Liver (tissue), 9 donors: ENCODE measurements around the gene CPLX4. TPM values are rescaled to one million over a fixed set of nuclear protein-coding genes. Genes with fewer than 3 reads are reported as not detected.

ENCODE experiments used
- DNase-seq: peaks from one replicate; pipeline ENCODE4 v3.0.0-alpha.2; 2017; ENCODE audit warnings: low spot score
- H3K27ac ChIP-seq, 2 donors: one replicate each; pipeline ENCODE4 v1.7.0; 2013; ENCODE audit warnings: inconsistent platforms in 2 of 2, low read length in 2 of 2, control low read depth in 1 of 2, low read depth in 1 of 2, mild to moderate bottlenecking in 1 of 2
- H3K27me3 ChIP-seq, 4 donors: one replicate each; pipeline versions ENCODE4 v1.6.1 to v1.7.0; 2013; ENCODE audit warnings: low read length in 3 of 4, inconsistent platforms in 1 of 4, mild to moderate bottlenecking in 1 of 4, moderate library complexity in 1 of 4; ENCODE audit not compliant: control insufficient read depth in 4 of 4, insufficient read depth in 4 of 4
- H3K36me3 ChIP-seq, 4 donors: one replicate each; pipeline versions ENCODE4 v1.6.1 to v1.7.0; 2013; ENCODE audit warnings: low read length in 3 of 4, mild to moderate bottlenecking in 3 of 4, low read depth in 1 of 4, moderate library complexity in 1 of 4; ENCODE audit not compliant: control insufficient read depth in 4 of 4, insufficient read depth in 3 of 4
- H3K4me1 ChIP-seq, 4 donors: one replicate each; pipeline versions ENCODE4 v1.6.1 to v1.7.0; 2013; ENCODE audit warnings: low read length in 3 of 4, mild to moderate bottlenecking in 3 of 4, moderate library complexity in 1 of 4; ENCODE audit not compliant: control insufficient read depth in 4 of 4, insufficient read depth in 4 of 4
- H3K4me3 ChIP-seq, 3 donors: one replicate each; pipeline versions ENCODE4 v1.6.1 to v1.7.0; 2013; ENCODE audit warnings: low read length in 3 of 3, control low read depth in 1 of 3, low read depth in 1 of 3, mild to moderate bottlenecking in 1 of 3
- H3K9ac ChIP-seq, 2 donors: one replicate each; pipeline ENCODE4 v1.7.0; 2013; ENCODE audit warnings: low read length in 2 of 2, mild to moderate bottlenecking in 2 of 2, moderate library complexity in 2 of 2, control low read depth in 1 of 2, low read depth in 1 of 2
- H3K9me3 ChIP-seq, 4 donors: one replicate each; pipeline versions ENCODE4 v1.6.1 to v1.7.0; 2013; ENCODE audit warnings: low read length in 3 of 4; ENCODE audit not compliant: control insufficient read depth in 4 of 4
- ATF3 ChIP-seq: IDR thresholded peaks from 2 replicates; pipeline ENCODE4 v1.6.1; 2016; ENCODE audit warnings: antibody characterized with exemption
- CTCF ChIP-seq: fragments of 150-350 bp; IDR thresholded peaks from 2 replicates; pipeline ENCODE4 v1.5.1; 2017; ENCODE audit warnings: improper control_type of control experiment, low read depth, low read length; ENCODE audit not compliant: missing input control
- EGR1 ChIP-seq, 2 donors: IDR thresholded peaks; 2 replicates each; pipeline ENCODE4 v1.6.1; 2016 to 2018; ENCODE audit warnings: antibody characterized with exemption in 2 of 2, low read depth in 2 of 2
- FOXA1 ChIP-seq: IDR thresholded peaks from 2 replicates; pipeline ENCODE4 v1.6.1; 2016; ENCODE audit warnings: antibody characterized with exemption
- FOXA2 ChIP-seq: IDR thresholded peaks from 2 replicates; pipeline ENCODE4 v1.6.1; 2016; ENCODE audit warnings: antibody characterized with exemption
- GABPA ChIP-seq, 2 donors: IDR thresholded peaks in 1 of 2; conservative IDR thresholded peaks in 1 of 2; 2 replicates each; pipeline ENCODE4 v1.6.1; 2016; ENCODE audit warnings: antibody characterized with exemption in 2 of 2, mild to moderate bottlenecking in 1 of 2, moderate library complexity in 1 of 2
- HNF4A ChIP-seq, 2 donors: conservative IDR thresholded peaks; 2 replicates each; pipeline ENCODE4 v1.6.1; 2016; ENCODE audit warnings: antibody characterized with exemption in 2 of 2, mild to moderate bottlenecking in 2 of 2
- HNF4G ChIP-seq: IDR thresholded peaks from 2 replicates; pipeline ENCODE4 v1.6.1; 2016; ENCODE audit warnings: antibody characterized with exemption
- JUND ChIP-seq, 2 donors: IDR thresholded peaks; 2 replicates each; pipeline ENCODE4 v1.6.1; 2016; ENCODE audit warnings: antibody characterized with exemption in 2 of 2
- NR2F2 ChIP-seq: IDR thresholded peaks from 2 replicates; pipeline ENCODE4 v1.6.1; 2016; ENCODE audit warnings: antibody characterized with exemption
- RAD21 ChIP-seq, 2 donors: IDR thresholded peaks; 2 replicates each; pipeline ENCODE4 v1.6.1; 2016; ENCODE audit warnings: antibody characterized with exemption in 2 of 2, mild to moderate bottlenecking in 2 of 2
- REST ChIP-seq: IDR thresholded peaks from 2 replicates; pipeline ENCODE4 v1.6.1; 2016; ENCODE audit warnings: antibody characterized with exemption, mild to moderate bottlenecking
- RXRA ChIP-seq, 2 donors: IDR thresholded peaks; 2 replicates each; pipeline ENCODE4 v1.6.1; 2017 to 2018; ENCODE audit warnings: antibody characterized with exemption in 2 of 2, mild to moderate bottlenecking in 1 of 2
- SP1 ChIP-seq: IDR thresholded peaks from 2 replicates; pipeline ENCODE4 v1.6.1; 2018; ENCODE audit warnings: antibody characterized with exemption, mild to moderate bottlenecking
- TAF1 ChIP-seq: conservative IDR thresholded peaks from 2 replicates; pipeline ENCODE4 v1.6.1; 2016; ENCODE audit warnings: antibody characterized with exemption, mild to moderate bottlenecking
- YY1 ChIP-seq: IDR thresholded peaks from 2 replicates; pipeline ENCODE4 v1.6.1; 2016; ENCODE audit warnings: antibody characterized with exemption, mild to moderate bottlenecking
- ZBTB33 ChIP-seq: IDR thresholded peaks from 2 replicates; pipeline ENCODE4 v1.6.1; 2016; ENCODE audit warnings: antibody characterized with exemption
- whole genome bisulfite sequencing: extraction: QIAGEN DNeasy Blood & Tissue Kit; methylation state at CpG from one replicate; pipeline ENCODE4 v1.1.7; 2013; 5-methylcytosine and 5-hydroxymethylcytosine counted together
- polyA plus RNA-seq, 2 donors: library from polyadenylated mRNA; stranded (reverse) in 1 of 2; unstranded in 1 of 2; fragments of 200-250 nt in 1 of 2; fragments of >200 nt in 1 of 2; fragmentation: Nextera tagmentation in 1 of 2; extraction: Ambion mirVana in 1 of 2; gene quantifications; one replicate each; pipeline versions ENCODE4 v1.2.1 to v1.2.3, GENCODE V29; 2013 to 2015
- total RNA-seq, 2 donors: library from RNA; depleted of rRNA; stranded (reverse); fragments of >200 nt; gene quantifications; one replicate each; pipeline ENCODE4 v1.2.3, GENCODE V29; 2014
- TF ChIP-seq, protein P1 (sequence below): IDR thresholded peaks from 2 replicates; pipeline ENCODE4 v1.6.1; 2016; ENCODE audit warnings: antibody characterized with exemption
- donor health status: healthy.
- donor health status: healthy.
- donor health status: healthy.
- donor health status: healthy.
- donor health status: healthy.

CPLX4 gene
- total and polyA plus RNA-seq, 4 donors, result not detected

- H3K9me3 ChIP-seq, result no peaks in the 10 kb centered on the region
- TF ChIP-seq EGR1 (IDR thresholded peaks at IDR 0.05; ENCODE audit: low read depth in 2 of 2) (no peak), ATF3 (no peak), FOXA2 (no peak)
- TF ChIP-seq, protein P1, sequence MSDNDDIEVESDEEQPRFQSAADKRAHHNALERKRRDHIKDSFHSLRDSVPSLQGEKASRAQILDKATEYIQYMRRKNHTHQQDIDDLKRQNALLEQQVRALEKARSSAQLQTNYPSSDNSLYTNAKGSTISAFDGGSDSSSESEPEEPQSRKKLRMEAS, result no peak
- peaks cover 0 to 6% (median 2%) of the 10 kb centered on the region in 4 donors for H3K27me3 ChIP-seq
- no peak overlapping the region for H3K27ac ChIP-seq
- no peaks in the 10 kb centered on the region for H3K36me3 ChIP-seq
- no peak for DNase-seq
- no peak overlapping the region for H3K9ac ChIP-seq
- no peak overlapping the region for H3K4me3 ChIP-seq
- WGBS, result 79% methylated on average over 6 of the region's 6 CpGs
- peaks cover 2 to 6% (median 3%) of the 10 kb centered on the region in 4 donors for H3K4me1 ChIP-seq
Measured at GRCh38 chr18:59306640-59307039, 11.8 kb downstream of the CPLX4 start.

- TF ChIP-seq EGR1 (IDR thresholded peaks at IDR 0.05; ENCODE audit: low read depth in 2 of 2) (no peak), GABPA (IDR thresholded peaks at IDR 0.05 in 1 of 2, conservative IDR thresholded peaks at IDR 0.05 in 1 of 2) (no peak), FOXA1 (no peak), YY1 (no peak), HNF4A (conservative IDR thresholded peaks at IDR 0.05) (no peak), REST (no peak), CTCF (no peak), RAD21 (IDR thresholded peaks at IDR 0.05) (no peak), TAF1 (no peak), RXRA (IDR thresholded peaks at IDR 0.05) (no peak), SP1 (no peak), JUND (IDR thresholded peaks at IDR 0.05) (no peak), HNF4G (no peak), FOXA2 (no peak), ATF3 (no peak), ZBTB33 (no peak), NR2F2 (no peak)
- TF ChIP-seq, protein P1, result no peak
- Histone ChIP-seq H3K27me3 (peaks cover 0 to 6% (median 2%) of the 10 kb centered on the region in 4 donors), H3K27ac (no peak overlapping the region), H3K4me3 (no peak overlapping the region), H3K36me3 (no peaks in the 10 kb centered on the region), H3K9me3 (no peaks in the 10 kb centered on the region), H3K4me1 (peaks cover 2 to 6% (median 3%) of the 10 kb centered on the region in 4 donors), H3K9ac (no peak overlapping the region)
- no peak for DNase-seq
- WGBS, result 73% methylated on average over 4 of the region's 4 CpGs
Measured at GRCh38 chr18:59305295-59305694, 13.2 kb downstream of the CPLX4 start.
